ENCODE data around the gene KRTAP26-1.

The KRTAP26-1 gene, protein sequence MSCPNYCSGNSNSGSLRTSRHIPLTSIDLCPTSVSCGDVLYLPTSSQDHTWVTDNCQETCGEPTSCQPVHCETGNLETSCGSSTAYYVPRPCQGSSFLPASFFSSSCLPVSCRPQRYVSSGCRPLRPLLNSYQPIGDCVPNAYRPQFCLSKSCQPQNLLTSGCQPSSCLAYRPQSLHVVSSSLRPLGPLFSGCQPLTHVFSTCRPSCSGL
- 0 reads per million in 2 donors for total RNA-seq

DNA sequence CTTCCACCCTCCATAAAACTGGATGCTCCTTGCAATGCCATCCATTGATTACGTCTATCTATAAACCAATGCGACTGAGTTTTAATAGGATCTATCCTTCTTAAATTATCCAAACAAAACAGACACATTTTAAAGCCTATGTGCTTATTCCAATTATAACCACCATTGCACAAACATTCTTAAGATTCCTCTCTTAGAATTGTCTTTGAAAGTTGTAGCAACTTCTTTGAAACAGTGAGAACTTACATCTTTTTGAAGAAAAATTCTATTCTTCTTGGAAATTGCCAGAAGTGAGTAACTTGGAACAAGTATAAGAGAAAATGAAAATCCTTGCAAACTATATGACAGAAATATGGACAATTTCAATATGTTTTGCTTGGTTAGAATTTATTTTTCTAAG is at the start of gene KRTAP26-1:
KRTAP26-1 (minus strand) TSS at position 101 of the 400 bp plus-strand sequence. CDS start 280 bp downstream, outside the sequence.
- DNase-seq, result no peak

DNA sequence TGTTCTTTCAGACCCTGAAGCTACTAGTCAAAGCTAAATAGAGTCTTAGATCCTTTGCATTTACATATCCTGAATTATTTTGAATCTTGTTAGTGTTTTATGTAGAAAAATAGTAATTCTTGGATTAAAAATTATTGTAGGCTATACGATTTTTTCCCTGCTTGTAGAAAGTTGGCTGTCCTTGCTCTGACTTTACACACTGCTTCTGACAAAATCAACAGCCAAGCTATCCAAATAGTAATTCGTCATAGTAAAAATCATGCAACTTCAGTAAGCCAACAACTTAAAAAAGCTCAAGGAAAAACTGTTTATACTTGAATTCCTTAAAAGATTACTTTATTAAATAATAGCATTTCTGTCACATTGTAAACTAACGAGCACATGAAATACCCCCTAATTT is 35.8 kb upstream of the KRTAP26-1 start:
- DNase-seq, result no peak

DNA sequence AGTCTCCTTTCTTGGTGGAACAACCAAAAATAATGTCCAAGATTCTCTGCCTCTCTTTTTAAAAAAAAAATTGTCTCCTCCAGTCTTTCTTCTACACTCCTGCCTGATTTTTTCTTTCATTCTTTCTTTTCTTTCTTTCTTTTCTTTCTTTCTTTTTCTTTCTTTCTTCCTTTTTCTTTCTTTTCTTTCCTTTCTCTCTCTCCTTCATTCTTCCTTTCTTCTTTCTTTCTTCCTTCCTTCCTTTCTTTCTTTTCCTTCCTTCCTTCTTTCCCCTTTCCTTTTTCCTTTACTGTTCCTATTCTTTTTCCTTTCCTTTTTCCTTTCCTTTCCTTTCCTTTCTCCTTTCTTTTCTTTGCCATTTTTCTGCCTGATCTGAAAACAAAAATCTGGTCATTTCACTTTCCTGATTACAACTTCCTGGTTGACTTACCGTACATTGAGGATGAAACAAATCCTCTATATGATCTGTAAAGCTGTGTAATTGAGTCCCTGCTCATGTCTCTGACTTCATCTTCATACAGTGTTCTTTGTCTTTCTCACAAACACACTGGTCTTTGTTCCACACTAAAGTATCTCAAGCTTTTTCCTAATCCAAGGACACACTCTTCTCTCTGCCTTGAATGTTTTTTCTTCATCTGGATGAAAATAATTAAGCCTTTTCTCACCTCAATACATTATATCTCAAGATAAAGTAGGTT is 34.3 kb upstream of the KRTAP26-1 start:
- DNase-seq, result no peak

DNA sequence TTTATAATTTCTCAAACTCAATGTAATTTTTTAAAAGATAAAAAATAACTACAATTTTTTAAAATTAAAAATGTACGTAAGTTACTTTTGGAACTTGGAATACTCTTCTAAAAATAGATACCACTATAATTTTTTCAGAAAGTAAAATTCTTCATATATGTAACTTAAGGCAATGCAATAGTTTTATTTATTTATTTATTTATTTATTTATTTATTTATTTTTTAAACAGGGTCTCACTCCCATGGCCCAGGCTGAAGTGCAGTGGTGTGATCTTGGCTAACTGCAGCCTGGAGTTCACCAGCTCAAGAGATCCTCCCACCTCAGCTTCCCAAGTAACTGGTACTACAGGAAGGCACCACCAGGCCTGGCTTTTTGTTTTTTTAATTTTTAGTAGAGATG is 31.4 kb upstream of the KRTAP26-1 start:
- DNase-seq, result no peak

DNA sequence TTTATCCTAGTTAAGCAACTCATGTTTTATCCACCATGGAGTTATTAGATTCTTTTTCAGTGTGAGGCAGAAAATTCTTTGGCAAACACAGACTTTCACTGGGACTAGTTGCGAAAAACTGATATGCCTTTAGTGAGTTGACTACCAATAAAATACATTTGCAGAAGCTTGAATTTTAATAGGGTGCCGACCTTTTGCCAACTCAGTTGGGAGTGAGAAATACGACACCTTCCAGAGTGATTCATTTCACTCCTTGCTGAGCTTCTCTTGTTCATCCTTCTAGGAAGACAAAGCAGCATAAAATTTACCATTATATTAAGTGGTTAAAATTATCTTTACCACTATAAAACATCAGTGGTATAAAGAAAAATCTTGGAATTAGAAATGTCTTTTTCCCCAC is 29.5 kb upstream of the KRTAP26-1 start:
- no peak for DNase-seq

DNA sequence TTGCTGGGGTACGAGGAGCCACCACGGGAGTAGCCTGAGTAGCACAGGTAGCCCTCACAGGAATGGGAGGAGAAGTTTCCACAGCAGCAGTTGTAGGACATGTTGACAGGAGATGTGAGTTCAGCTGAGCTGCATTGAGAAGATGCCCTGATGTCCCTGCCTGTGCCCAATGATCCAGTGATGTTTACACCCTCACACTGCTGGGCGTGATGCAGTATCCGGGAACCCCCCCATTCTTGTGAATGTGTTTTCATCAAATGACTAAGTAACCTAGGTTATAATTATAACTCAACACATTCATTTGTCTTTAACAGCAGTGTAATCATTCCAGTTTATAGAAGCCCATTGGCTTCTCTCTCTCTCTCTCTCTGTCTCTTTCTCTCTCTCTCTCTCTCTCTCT is 28.4 kb upstream of the KRTAP26-1 start, which contains the start of gene KRTAP23-1:
KRTAP23-1 (minus strand) TSS at position 101 of the 400 bp plus-strand sequence; CDS start at position 101, 0 bp downstream.
- no peak for DNase-seq

DNA sequence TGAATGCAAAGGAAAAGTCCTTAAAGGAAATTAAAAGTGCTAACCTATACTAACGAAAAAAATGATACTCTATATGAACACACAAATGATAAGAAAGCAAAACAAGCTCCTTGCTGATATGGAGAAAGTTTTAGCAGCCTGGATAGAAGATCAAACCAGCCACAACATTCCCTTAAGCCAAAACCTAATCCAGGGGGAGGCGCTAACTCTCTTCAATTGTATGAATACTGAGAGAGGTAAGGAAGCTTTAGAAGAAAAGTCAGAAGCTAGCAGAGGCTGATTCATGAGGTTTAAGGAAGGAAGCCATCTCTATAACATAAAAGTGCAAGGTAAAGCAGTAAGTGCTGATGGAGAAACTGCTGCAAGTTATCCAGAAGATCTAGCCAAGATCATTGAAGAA is 24.9 kb upstream of the KRTAP26-1 start:
- no peak for DNase-seq

DNA sequence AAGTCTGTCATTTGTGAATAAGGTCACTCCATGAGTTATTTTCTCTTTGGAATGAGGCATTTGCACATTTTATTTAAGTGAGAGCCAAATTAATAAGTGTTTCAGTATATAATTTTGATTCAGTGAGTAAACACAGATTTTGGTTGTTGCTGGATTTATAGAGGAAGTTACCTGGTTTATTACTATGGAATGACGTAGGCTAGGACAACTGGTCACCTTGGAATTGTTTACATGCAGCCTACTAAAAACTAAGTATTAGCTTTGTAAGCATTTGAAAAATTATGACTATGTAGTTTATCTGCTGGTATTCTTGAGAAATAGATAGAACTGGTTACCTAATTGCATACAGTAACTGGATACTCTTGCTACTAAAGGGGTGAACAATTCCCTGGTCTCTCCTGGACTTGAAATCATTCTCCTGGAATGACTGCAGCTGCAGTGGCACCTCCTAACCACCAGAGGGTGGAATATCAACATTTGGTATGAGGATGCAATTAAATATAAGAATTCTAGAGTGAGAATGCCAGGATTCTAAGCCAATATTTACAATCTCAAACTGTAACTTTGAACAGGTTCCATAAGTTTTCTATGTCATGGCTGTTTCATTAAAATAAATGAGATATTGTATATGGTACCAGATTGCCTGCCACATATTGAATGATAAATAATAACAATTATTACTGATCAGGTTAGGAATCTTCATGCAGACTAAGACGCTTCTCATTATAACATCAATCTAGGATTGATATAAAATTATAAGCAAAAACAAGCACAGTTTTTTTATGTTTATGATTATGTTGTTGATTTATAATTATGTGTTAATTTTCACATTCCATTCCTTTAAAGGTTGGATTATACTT is 20.8 kb upstream of the KRTAP26-1 start:
- DNase-seq, result no peak

DNA sequence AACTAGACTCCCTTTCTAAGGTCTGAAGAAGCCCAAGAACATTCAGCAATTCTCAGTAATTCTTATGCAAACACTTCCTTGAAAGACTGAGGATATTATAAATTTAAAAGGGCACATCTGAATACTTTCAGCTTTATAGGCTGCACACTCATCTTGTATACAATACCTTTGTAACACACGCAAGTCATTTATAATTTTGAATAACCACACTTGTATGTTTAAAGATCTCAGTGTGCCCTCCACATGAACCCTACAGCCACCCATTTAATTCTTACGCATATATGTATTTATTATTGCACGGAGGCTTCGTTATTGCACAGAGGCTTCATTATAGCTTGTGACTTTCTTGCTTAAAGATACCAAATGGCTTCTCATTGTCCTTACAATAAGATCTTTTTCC is 18.6 kb upstream of the KRTAP26-1 start:
- DNase-seq, result no peak

DNA sequence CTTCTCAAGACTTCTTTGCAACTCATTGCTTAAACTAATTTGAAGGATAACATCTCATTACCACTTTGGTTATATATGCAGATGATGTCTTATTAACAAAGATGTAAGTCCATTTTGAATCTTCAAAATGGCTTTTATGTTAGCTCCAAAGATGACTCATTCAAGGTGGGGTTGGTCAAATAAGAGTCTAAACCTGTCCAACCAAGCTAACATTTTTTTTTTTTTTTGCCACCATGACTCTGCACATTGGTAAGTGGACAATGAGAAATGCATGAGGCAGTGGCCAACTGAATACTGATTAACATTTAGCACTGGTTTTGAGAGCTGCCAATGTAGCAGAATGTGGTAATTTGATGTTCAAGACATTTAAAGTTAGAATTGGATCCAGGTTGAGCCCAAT is 17.7 kb upstream of the KRTAP26-1 start:
- DNase-seq, result no peak

DNA sequence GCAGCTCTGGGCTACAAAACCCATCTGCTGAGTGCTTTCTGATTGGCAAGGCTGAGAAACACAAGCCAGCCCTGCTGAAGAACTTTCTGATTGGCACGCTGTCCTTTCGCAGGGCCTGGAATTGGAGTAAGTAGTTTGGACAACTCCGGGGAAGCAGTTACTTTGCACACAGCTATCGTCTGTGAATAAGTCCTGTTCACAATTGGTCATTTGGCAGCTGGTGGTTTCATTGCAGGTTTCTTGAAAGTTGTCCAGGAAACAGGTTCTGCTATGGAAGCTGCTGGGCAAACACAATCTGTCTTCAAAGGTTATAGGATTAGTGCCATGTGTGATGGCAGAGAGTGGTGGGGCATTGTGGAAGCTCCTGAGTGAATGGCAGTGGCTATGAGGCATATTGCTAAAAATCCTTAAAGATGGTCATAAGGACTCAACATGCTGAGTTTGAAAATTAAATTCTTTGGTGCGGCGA is 17.2 kb upstream of the KRTAP26-1 start, which contains the start of gene KRTAP27-1:
KRTAP27-1 (minus strand) TSS at position 419 of the 469 bp plus-strand sequence; CDS start at position 393, 26 bp downstream.
- no peak for DNase-seq

DNA sequence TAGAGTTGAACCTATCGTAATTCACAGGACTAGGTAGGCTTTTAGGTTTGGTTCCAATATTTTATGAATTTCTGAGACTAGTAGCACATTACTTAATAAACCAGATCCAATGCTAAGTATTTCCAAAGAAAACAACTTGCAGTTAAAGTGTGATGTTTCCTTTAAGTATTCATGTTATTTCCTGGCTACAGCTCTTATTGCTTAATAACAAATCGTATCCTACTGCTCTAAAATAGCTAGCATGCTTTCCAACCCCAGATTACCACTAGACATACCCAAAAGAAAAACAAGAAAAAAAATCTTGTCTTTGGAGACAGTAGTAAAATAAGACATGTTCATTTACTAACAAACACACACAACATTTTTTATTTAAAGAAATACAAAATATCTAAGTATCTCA is 16.5 kb upstream of the KRTAP26-1 start:
- no peak for DNase-seq

DNA sequence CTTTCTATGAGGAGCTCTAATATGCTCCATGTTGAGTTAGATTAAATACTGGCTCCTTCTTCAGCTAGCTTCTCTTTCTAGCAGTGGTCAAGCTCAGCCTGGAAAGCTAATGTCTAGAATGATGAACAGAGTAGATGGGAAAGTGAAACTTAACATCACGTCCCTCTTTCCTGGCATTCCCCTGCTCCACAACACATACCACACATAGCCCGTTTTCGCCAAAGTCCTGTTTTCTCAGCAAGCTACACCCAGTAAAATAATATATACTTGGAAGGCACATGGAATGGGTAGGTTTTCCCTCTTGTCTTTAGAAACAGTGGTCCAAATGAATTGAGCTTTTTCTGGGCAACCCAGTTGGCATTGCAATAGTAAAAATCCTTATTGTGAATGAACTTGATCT is 13.6 kb upstream of the KRTAP26-1 start:
- no peak for DNase-seq

DNA sequence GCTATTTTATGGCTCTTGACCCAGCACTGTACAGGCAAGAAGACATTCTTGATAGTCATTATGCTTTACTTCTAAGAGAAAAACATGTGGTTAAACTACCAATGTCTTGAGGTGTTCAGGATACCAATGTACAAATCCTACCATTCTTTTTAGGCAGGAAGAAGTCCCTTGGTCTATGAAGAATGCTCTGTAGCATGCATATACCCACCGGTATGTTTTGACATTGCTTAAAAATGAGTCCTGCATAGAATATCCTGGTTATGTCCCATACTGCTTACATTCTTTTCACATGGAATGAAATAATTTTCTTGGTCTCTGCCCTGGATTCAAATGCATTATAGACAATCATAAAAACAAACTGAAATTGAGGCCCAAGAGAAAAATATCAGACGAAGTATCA is 12.6 kb upstream of the KRTAP26-1 start:
- no peak for DNase-seq

DNA sequence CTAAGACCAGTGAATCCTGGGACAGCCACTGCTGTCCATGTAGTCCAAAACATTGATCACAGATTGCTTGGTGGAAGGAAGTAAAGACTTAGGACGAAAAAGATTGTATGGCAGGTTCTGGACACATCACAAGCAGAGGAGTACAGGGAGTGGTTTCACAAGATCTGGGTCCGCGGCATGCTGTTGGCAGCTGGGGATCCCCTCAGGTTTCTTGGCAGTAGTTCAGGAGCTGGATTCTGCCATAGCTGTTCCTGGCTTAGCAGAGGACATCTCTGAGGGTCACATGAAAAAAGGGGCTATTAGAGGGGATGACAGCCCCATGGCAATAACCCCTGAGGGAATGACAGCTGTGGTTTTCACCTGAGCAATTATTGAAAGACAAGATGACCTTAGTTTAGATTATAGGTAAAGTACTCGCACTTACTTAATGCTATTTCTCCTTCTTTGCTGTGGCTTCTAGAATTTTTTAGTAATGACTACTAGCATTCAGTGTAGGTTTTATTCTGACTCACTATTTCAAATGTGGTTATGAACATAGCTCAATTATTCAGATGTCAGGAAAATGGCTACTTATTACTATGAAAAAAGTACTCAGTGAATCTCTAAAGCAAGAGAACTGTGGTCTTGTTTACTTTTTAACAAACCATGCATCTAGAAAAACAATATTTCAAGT is 9.2 kb upstream of the KRTAP26-1 start:
- no peak for DNase-seq

DNA sequence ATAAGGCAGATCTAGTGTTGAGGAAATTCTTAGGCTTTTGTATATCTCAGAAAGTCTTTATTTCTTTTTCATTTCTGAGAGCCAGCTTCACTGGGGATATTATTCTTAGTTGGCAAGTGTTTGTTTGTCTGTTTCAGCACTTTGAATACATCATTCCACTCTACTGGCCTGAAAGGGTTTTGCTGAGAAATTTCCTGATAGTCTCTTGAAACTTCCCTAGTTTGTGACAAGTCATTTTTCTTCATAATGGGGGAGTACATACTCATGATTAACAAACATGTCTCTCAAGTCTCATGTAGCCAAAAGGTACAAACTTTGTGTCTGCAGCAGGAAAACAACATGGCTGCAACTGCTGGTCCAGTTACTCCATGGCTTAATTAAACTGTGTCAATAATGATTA is 6.3 kb upstream of the KRTAP26-1 start:
- no peak for DNase-seq

DNA sequence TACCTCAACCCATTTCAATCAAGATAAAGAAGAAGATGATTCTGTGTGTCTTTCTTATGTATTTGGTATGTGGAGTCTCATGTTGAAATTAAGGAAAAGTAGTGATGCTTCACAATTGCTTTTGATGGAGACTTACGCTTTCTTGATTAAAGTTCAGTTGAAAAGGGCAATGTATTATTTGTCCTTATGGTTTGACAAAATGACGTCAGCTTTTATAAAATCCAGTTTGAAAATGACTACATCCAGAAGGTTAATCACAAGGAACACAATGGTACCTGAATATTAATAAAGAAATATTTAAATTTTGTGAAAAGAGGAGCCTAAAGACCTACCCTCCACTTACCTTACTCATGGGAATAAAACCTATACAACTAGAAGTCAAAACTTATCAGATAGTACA is 4.4 kb downstream of the KRTAP26-1 start:
- DNase-seq, result no peak

DNA sequence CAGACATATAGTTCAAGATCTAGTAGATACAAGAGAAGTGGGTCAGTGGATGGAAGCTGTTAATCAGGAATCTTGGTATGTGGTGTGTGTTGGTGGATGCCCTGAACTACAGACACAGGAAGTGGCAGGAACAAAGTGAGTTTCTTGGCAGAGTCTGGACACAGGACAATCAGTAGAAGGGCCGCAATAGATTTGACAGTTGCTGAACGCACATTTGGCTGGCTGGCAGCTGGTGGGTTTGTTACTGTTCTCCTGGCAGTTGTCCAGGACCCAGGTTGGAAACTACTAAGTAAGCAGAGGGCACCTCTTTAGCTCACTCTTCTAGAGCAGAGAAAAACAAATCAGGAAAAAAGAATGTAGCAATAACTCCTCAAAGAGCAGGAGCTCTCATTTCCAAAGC is 13.2 kb downstream of the KRTAP26-1 start:
- DNase-seq, result no peak

DNA sequence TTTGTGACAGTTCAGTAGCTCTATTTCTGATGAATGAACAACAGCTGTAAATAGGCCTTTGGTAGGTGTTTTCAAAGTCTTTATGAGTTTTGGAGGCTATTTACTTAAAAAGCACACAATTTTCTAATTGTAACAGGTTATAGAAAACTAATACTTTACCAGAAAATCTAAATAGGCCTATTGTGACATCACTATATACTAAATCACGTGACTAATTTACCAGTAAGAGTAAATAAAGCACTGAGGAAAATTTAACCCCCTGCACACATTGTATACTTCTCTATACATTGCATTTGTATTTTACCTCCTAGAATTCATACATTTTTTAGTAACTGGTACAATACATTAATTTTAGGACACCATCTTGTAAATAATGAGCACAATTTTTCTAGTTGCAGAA is 15.0 kb downstream of the KRTAP26-1 start:
- DNase-seq, result no peak

DNA sequence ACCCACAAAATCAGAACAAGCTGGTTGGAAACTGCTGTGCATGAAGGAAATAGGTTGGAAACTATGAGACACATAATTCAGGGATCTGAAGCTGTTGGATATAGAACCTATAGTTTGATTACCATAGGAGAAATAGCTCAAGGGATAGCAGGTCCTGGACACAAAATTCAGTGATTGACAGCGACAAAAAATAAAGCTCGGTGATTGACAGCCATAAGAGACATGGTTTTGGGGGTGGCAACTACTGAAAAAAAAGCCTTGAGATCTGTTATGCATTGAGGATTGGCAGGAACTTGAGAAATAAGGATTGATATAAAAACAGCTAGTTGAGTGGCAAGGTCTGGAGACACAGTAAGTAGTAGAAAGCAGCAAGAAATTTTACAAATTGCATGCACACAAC is 30.9 kb downstream of the KRTAP26-1 start, which contains the start of gene KRTAP25-1:
KRTAP25-1 (minus strand) TSS at position 300 of the 400 bp plus-strand sequence; CDS start at position 276, 24 bp downstream.
- no peak for DNase-seq

DNA sequence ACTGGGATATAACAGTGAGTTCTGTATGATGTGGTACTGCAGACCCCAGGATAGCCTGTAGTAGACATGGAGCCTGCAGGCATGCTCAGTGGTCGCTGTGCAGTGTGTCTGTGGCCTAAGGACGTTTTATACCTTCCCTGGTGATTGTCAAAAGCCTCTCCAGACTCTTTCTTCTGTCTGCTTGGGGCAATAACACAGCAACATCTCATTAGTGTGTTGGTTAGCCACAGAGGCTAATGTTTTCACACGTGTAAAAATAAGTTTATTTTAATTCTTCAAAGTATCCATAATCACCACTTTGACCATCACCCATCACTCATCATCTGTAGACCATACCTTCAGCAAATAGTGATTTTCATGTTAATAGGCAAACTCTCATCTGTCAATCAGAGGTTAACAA is 37.3 kb downstream of the KRTAP26-1 start, which contains the start of gene KRTAP24-1:
KRTAP24-1 (minus strand) TSS at position 101 of the 400 bp plus-strand sequence; CDS start at position 83, 18 bp downstream.
- no peak for DNase-seq

DNA sequence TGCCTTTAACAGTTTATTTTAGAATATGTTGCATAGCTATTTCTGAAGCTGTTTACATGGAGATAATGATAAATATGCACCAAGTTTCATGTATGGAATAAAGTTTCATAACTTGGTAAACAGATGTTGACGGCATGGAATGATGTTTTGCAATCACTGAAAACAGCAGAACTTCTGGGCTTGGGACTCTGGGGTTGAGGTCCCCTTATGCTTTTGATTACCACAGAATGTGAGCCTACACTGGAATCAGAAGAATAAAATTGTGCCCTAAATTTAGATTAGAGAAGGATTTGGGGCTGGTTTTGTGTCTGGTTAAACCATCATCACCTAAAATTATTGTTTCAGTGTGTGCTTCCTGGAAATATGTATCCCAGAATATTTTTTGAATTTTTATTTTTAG is 48.5 kb downstream of the KRTAP26-1 start:
- DNase-seq, result no peak
